HG03442 (cell line): ENCODE results near the gene MIEF1.
"Not testable (repeated sequence)": the region's sequence is repeated elsewhere in the genome, so short reads cannot be mapped to it uniquely, and the experiment has no call there.

Experiments
- ATAC-seq: cut with Tn5 transposase; IDR thresholded peaks from one replicate; pipeline ENCODE4 v1.9.1; 2021; ENCODE audit warnings: mild to moderate bottlenecking, moderate library complexity; ENCODE audit not compliant: unreplicated experiment

The MIEF1 gene

GRCh38 chr22:39511226-39511625, 9.1 kb downstream of the MIEF1 start:
- ATAC-seq: no peak

- no peak for ATAC-seq
These were observed 9.9 kb downstream of the MIEF1 start for GRCh38 chr22:39512026-39512425.

- ATAC-seq: no peak
These were observed 11.7 kb downstream of the MIEF1 start for GRCh38 chr22:39513791-39514190.

- no peak for ATAC-seq
These were observed 12.4 kb downstream of the MIEF1 start for GRCh38 chr22:39514373-39514973.

- ATAC-seq: no peak
These were observed 13.4 kb downstream of the MIEF1 start for GRCh38 chr22:39515266-39516050.

GRCh38 chr22:39517470-39517869, 15.4 kb downstream of the MIEF1 start:
- no peak for ATAC-seq

GRCh38 chr22:39518144-39518786, 16.2 kb downstream of the MIEF1 start:
- no peak for ATAC-seq

GRCh38 chr22:39518996-39519680, 17.0 kb downstream of the MIEF1 start:
- no peak for ATAC-seq

GRCh38 chr22:39519681-39520225, 17.7 kb downstream of the MIEF1 start:
- ATAC-seq: peak; percentile 68

- ATAC-seq: peak; percentile 41
These were observed 18.4 kb downstream of the MIEF1 start, which contains the start of gene ATF4 for GRCh38 chr22:39520226-39521105. TSS of gene ATF4 (plus strand) at chr22:39520562. CDS start at chr22:39521446, 884 bp downstream.

GRCh38 chr22:39521106-39521885, 19.2 kb downstream of the MIEF1 start:
- not testable (repeated sequence) for ATAC-seq

- not testable (repeated sequence) for ATAC-seq
These were observed 20.0 kb downstream of the MIEF1 start for GRCh38 chr22:39522091-39522490.

GRCh38 chr22:39522567-39523300, 20.6 kb downstream of the MIEF1 start:
- no peak for ATAC-seq

- ATAC-seq: no peak
These were observed 22.1 kb downstream of the MIEF1 start for GRCh38 chr22:39524089-39524752.

GRCh38 chr22:39524753-39525657, 22.9 kb downstream of the MIEF1 start:
- ATAC-seq: no peak

GRCh38 chr22:39525658-39525975, 23.5 kb downstream of the MIEF1 start:
- ATAC-seq: no peak

- ATAC-seq: no peak
These were observed 24.7 kb downstream of the MIEF1 start for GRCh38 chr22:39526736-39527171.
